Measurements from ENCODE around the gene MGAT3.

MGAT3 gene

GRCh38 chr22:39511226-39511625 is 54.4 kb downstream of the MGAT3 start:
- TF ChIP-seq CTCF (IDR thresholded peaks at IDR 0.05; ENCODE audit: low read length, missing control alignments) = no peak
- DNase-seq (ENCODE audit: low read depth) = no peak
- H3K4me3 ChIP-seq (replicated peaks; ENCODE audit: low read depth, low read length) = no peak overlapping the region

GRCh38 chr22:39512026-39512425 is 55.2 kb downstream of the MGAT3 start:
- no peak for TF ChIP-seq CTCF (IDR thresholded peaks at IDR 0.05; ENCODE audit: low read length, missing control alignments)
- H3K4me3 ChIP-seq (replicated peaks; ENCODE audit: low read depth, low read length) = no peak overlapping the region

GRCh38 chr22:39513791-39514190 is 57.0 kb downstream of the MGAT3 start:
- no peak overlapping the region for H3K4me3 ChIP-seq (replicated peaks; ENCODE audit: low read depth, low read length)
- TF ChIP-seq CTCF (IDR thresholded peaks at IDR 0.05; ENCODE audit: low read length, missing control alignments) = no peak
- no peak for DNase-seq (ENCODE audit: low read depth)

More at GRCh38 chr22:39512026-39512425, 55.2 kb downstream of the MGAT3 start:
- DNase-seq (ENCODE audit: low read depth) = no peak

- DNase-seq (ENCODE audit: low read depth) = peak; percentile 62
- no peak overlapping the region for H3K4me3 ChIP-seq (replicated peaks; ENCODE audit: low read depth, low read length)
- peak; percentile 78 for TF ChIP-seq CTCF (IDR thresholded peaks at IDR 0.05; ENCODE audit: low read length, missing control alignments)
These were observed 57.7 kb downstream of the MGAT3 start for GRCh38 chr22:39514373-39514973.

GRCh38 chr22:39515266-39516050 is 58.6 kb downstream of the MGAT3 start:
- H3K4me3 ChIP-seq (replicated peaks; ENCODE audit: low read depth, low read length) = no peak overlapping the region
- TF ChIP-seq CTCF (IDR thresholded peaks at IDR 0.05; ENCODE audit: low read length, missing control alignments) = no peak
- no peak for DNase-seq (ENCODE audit: low read depth)

- TF ChIP-seq CTCF (IDR thresholded peaks at IDR 0.05; ENCODE audit: low read length, missing control alignments) = no peak
- H3K4me3 ChIP-seq (replicated peaks; ENCODE audit: low read depth, low read length) = no peak overlapping the region
- DNase-seq (ENCODE audit: low read depth) = no peak
These were observed 60.7 kb downstream of the MGAT3 start for GRCh38 chr22:39517470-39517869.
